T-helper 1 cell treated with Interleukin-12 subunit alpha and Interleukin-12 subunit beta and Interleukin-4 antibody, amounts not matched to agents 30 μg/mL and 1 μg/mL, for 36 hours (primary cell): ENCODE data around the gene CCDC3.

Experiments used
- H3K27ac Mint-ChIP-seq: one replicate; pipeline ENCODE4 v1.8.0; 2021; ENCODE audit warnings: mild to moderate bottlenecking, mixed read lengths
- H3K27me3 Mint-ChIP-seq: one replicate; pipeline ENCODE4 v1.8.0; 2021; ENCODE audit warnings: low read depth, mixed read lengths
- H3K36me3 Mint-ChIP-seq: one replicate; pipeline ENCODE4 v1.8.0; 2021; ENCODE audit warnings: low read depth, mixed read lengths
- H3K4me1 Mint-ChIP-seq: one replicate; pipeline ENCODE4 v1.8.0; 2021; ENCODE audit warnings: low read depth, mixed read lengths
- H3K4me3 Mint-ChIP-seq: one replicate; pipeline ENCODE4 v1.8.0; 2021; ENCODE audit warnings: mild to moderate bottlenecking, moderate library complexity, mixed read lengths
- H3K9me3 Mint-ChIP-seq: one replicate; pipeline ENCODE4 v1.8.0; 2021; ENCODE audit warnings: mixed read lengths

CCDC3 gene

DNA sequence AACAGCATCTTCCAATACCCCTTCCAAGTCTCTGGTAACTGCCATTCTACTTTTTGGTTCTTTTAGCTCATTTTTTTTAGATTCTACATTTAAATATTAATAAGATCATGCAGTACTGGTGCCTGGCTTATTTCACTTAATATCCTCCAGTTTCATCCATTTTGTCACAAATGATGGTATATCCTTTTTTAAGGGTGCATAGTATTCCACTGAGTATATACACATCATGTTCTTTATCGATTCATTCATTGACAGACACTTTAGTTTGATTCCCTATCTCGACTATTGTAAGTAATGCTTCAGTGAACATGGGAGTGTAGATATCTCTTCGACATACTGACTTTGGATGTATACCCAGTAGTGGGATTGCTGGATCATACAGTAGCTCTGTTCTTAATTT lies 89.7 kb downstream of the CCDC3 start:
- no peak overlapping the region for H3K27ac Mint-ChIP-seq

DNA sequence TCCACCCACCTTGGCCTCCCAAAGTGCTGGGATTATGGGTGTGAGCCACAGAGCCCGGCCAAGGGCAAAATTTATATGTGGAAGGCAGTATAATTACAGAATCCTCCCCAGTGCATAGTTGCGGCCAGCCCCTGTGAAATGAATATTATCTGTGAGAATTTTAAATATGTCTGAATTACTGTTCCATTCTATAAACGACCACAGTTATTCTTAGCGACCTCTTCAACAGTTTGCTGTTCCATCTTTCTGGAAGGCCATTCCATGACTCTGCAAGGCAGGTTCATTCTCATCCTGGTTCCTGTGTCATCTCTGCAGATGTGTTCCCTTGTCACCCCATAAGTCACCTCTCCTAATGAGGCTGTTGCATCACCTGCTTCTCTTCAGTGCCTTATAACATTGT lies 90.7 kb downstream of the CCDC3 start:
- Mint-ChIP-seq H3K4me1 (no peaks in the 10 kb centered on the region), H3K27me3 (peaks cover 15% of the 10 kb centered on the region), H3K4me3 (no peak overlapping the region), H3K9me3 (peaks cover 14% of the 10 kb centered on the region), H3K27ac (no peak overlapping the region), H3K36me3 (no peaks in the 10 kb centered on the region)

More for the DNA sequence above, 89.7 kb downstream of the CCDC3 start:
- Mint-ChIP-seq H3K36me3 (no peaks in the 10 kb centered on the region), H3K27me3 (peaks cover 14% of the 10 kb centered on the region), H3K4me3 (no peak overlapping the region), H3K9me3 (peaks cover 14% of the 10 kb centered on the region), H3K4me1 (no peaks in the 10 kb centered on the region)

GRCh38 chr10:12909836-12910185 lies 91.7 kb downstream of the CCDC3 start:
- H3K36me3 Mint-ChIP-seq = no peaks in the 10 kb centered on the region
- H3K4me1 Mint-ChIP-seq = no peaks in the 10 kb centered on the region
- H3K9me3 Mint-ChIP-seq = peaks cover 14% of the 10 kb centered on the region
- no peak overlapping the region for H3K27ac Mint-ChIP-seq
- no peak overlapping the region for H3K4me3 Mint-ChIP-seq
- H3K27me3 Mint-ChIP-seq = peaks cover 18% of the 10 kb centered on the region

- Mint-ChIP-seq H3K27ac (no peak overlapping the region), H3K4me3 (no peak overlapping the region), H3K9me3 (peaks cover 14% of the 10 kb centered on the region), H3K36me3 (no peaks in the 10 kb centered on the region), H3K27me3 (peaks cover 15% of the 10 kb centered on the region), H3K4me1 (no peaks in the 10 kb centered on the region)
Measured at GRCh38 chr10:12909182-12909835, 92.2 kb downstream of the CCDC3 start.

DNA sequence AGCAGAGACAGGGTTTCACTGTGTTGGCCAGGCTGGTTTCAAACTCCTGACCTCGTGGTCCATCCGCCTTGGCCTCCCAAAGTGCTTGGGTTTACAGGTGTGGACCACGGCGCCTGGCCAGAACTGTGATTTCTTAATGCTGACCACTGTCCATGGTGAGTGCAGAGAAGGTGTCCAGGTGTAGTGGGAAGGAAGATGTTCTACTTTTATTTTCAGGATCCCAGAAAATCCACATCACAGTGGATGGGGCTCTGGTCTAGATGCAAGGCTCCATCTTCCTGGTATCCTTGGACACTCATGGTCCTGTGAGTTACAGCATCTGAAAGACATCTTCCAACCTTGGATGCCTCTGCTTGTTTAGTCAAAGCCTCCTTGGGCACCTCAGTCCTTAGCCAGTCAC lies 92.7 kb downstream of the CCDC3 start:
- Mint-ChIP-seq H3K27ac (no peak overlapping the region), H3K9me3 (peaks cover 14% of the 10 kb centered on the region), H3K27me3 (peaks cover 10% of the 10 kb centered on the region), H3K4me3 (no peak overlapping the region), H3K4me1 (no peaks in the 10 kb centered on the region), H3K36me3 (no peaks in the 10 kb centered on the region)

GRCh38 chr10:12907656-12908055 lies 93.9 kb downstream of the CCDC3 start:
- H3K36me3 Mint-ChIP-seq = no peaks in the 10 kb centered on the region
- peaks cover 11% of the 10 kb centered on the region for H3K9me3 Mint-ChIP-seq
- peaks cover 5% of the 10 kb centered on the region for H3K27me3 Mint-ChIP-seq
- no peak overlapping the region for H3K4me3 Mint-ChIP-seq
- H3K27ac Mint-ChIP-seq = no peak overlapping the region
- H3K4me1 Mint-ChIP-seq = no peaks in the 10 kb centered on the region

GRCh38 chr10:12906051-12906541 lies 95.4 kb downstream of the CCDC3 start:
- H3K4me3 Mint-ChIP-seq = no peak overlapping the region

GRCh38 chr10:12905067-12905466 lies 96.4 kb downstream of the CCDC3 start:
- H3K4me3 Mint-ChIP-seq = no peak overlapping the region
- peaks cover 9% of the 10 kb centered on the region for H3K27me3 Mint-ChIP-seq
- no peaks in the 10 kb centered on the region for H3K4me1 Mint-ChIP-seq
- H3K36me3 Mint-ChIP-seq = no peaks in the 10 kb centered on the region
- no peaks in the 10 kb centered on the region for H3K9me3 Mint-ChIP-seq
- no peak overlapping the region for H3K27ac Mint-ChIP-seq

More at GRCh38 chr10:12906051-12906541, 95.4 kb downstream of the CCDC3 start:
- no peaks in the 10 kb centered on the region for H3K36me3 Mint-ChIP-seq
- no peak overlapping the region for H3K27ac Mint-ChIP-seq
- no peaks in the 10 kb centered on the region for H3K9me3 Mint-ChIP-seq
- H3K27me3 Mint-ChIP-seq = peaks cover 9% of the 10 kb centered on the region
- no peaks in the 10 kb centered on the region for H3K4me1 Mint-ChIP-seq

DNA sequence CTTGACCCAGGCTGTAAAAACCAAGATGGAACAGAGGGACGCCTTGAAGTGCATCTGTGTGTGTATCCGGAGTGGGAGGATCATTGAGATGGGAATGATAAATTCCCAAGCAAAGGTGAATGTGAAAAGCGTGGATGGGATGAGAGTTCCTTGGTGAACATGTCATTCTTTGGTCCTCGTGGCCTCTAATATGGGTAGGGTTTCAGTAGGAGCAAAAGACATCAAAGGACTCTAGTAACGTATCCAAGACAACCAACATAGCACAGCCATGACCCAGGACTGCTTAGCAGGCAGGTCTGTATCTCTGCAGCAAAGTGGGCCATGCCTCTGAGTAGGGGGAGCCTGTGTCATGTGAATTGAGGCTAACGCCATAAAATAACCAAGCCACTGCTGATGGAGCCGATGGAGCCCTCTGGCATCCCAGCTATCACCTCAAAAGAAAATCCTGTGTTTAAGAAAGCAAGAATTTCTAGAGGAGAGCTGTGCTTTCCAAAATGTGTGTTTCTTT lies 98.6 kb downstream of the CCDC3 start:
- H3K36me3 Mint-ChIP-seq = no peaks in the 10 kb centered on the region
- no peaks in the 10 kb centered on the region for H3K4me1 Mint-ChIP-seq

DNA sequence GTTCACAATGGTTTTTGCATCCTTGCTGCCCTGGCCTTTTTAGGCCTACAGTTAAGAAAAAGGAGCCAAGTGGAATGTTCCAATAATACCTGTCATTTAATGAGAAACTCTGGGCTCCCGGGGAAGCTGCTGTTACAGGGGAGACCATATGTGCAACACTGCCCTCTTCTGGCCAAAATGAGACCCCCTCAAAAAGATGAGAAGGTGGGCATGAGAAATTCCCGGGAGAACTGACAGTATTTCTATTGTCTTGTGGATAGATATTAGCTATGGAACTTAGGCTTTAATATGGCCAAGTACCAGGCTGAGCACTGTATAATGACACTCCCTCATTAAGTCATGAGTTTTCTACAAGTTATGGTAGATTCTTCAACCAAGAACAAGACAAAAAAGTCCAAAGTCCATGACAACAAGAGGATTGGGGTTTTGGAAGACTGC lies 99.4 kb downstream of the CCDC3 start:
- Mint-ChIP-seq H3K9me3 (no peaks in the 10 kb centered on the region), H3K27me3 (peaks cover 9% of the 10 kb centered on the region), H3K36me3 (no peaks in the 10 kb centered on the region), H3K4me3 (no peak overlapping the region), H3K27ac (no peak overlapping the region), H3K4me1 (no peaks in the 10 kb centered on the region)

More for the DNA sequence above, 98.6 kb downstream of the CCDC3 start:
- H3K4me3 Mint-ChIP-seq = no peak overlapping the region
- no peaks in the 10 kb centered on the region for H3K9me3 Mint-ChIP-seq
- no peak overlapping the region for H3K27ac Mint-ChIP-seq
- peaks cover 9% of the 10 kb centered on the region for H3K27me3 Mint-ChIP-seq

DNA sequence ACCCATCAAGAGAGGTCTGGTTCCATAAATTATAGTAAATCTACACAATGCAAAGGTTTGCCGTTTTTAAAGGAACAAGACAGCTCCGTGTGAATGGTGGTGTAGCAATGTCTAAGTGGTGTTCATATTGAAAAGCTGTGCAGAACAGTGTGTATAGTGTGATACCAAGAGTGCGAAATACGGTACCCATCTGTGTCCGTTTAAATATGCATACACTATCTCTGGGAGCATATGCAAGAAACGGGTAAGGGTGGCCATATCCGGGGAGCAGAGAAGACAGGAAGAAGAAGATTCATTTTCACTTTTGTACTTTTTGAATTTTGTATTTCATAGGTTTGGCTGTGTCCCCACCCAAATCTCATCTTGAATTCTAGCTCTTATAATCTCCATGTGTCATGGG lies 102.0 kb downstream of the CCDC3 start:
- Mint-ChIP-seq H3K27me3 (peaks cover 8% of the 10 kb centered on the region), H3K4me3 (no peak overlapping the region), H3K9me3 (no peaks in the 10 kb centered on the region), H3K4me1 (no peaks in the 10 kb centered on the region), H3K36me3 (no peaks in the 10 kb centered on the region), H3K27ac (no peak overlapping the region)

DNA sequence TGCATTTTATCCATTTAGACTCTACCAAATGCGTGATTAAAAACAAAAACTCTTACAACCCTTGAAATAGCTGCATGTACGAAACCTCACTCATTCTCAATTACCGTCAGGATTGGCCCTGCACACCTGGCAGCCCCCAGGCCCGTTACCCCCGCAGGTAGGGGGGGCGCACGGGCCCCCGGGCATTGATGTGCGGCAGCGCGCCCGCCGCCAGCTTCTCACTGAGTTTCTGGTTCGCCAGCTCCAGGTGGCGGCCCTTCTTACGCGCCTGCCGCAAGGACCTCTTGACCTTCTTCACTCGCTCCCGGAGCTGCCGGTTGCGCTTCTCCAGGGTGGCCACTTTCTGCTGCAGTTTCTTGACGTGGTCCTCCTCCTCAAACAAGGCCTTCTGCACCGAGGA lies 103.2 kb downstream of the CCDC3 start:
- Mint-ChIP-seq H3K4me3 (no peak overlapping the region), H3K27ac (no peak overlapping the region), H3K4me1 (no peaks in the 10 kb centered on the region), H3K27me3 (peaks cover 12% of the 10 kb centered on the region), H3K9me3 (peaks cover 4% of the 10 kb centered on the region), H3K36me3 (no peaks in the 10 kb centered on the region)

DNA sequence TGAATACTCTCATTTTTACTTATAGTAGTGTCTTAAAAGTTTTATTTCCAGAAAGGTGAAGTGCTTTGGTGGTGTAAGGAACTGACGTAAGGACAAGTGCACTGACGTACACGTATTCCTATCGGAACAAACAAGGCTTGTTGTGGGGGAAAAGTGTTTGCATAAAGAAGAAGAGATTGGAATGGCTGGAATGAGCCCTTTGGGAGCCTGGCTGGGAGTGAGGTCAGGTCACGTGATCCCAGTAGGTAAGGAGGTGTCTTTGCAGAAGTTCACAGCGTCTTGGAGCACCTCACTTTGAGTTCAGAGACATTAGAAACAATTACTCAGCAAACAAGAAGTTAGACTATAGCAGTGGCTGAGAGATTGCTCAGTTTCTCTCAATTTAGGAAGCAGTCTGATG lies 104.2 kb downstream of the CCDC3 start:
- Mint-ChIP-seq H3K36me3 (no peaks in the 10 kb centered on the region), H3K4me3 (no peak overlapping the region), H3K9me3 (peaks cover 9% of the 10 kb centered on the region), H3K27ac (no peak overlapping the region), H3K4me1 (no peaks in the 10 kb centered on the region), H3K27me3 (peaks cover 9% of the 10 kb centered on the region)

GRCh38 chr10:12896251-12896650 lies 105.3 kb downstream of the CCDC3 start:
- peaks cover 10% of the 10 kb centered on the region for H3K27me3 Mint-ChIP-seq
- no peak overlapping the region for H3K4me3 Mint-ChIP-seq

DNA sequence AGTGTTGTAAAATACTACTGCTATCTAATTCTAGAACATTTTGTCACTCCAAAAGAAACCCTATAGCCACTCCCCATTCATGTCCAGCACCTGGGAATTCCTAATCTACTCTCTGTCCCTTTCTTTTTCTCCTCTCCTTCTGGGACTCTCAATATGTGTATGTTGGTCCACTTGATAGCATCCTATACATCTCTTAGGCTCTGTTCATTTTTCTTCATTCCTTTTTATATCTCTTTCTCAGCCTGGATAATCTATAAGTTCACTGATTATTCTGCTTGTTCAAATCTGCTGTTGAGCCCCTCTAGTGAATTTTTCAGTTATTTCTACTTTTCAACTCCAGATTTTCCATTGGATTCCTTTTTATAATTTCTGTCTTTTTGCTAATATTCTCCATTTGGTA lies 108.6 kb downstream of the CCDC3 start:
- peaks cover 9% of the 10 kb centered on the region for H3K9me3 Mint-ChIP-seq
- H3K4me1 Mint-ChIP-seq = no peaks in the 10 kb centered on the region
- H3K36me3 Mint-ChIP-seq = no peaks in the 10 kb centered on the region
- no peak overlapping the region for H3K27ac Mint-ChIP-seq
- peaks cover 15% of the 10 kb centered on the region for H3K27me3 Mint-ChIP-seq
- no peak overlapping the region for H3K4me3 Mint-ChIP-seq

More at GRCh38 chr10:12896251-12896650, 105.3 kb downstream of the CCDC3 start:
- Mint-ChIP-seq H3K36me3 (no peaks in the 10 kb centered on the region), H3K27ac (no peak overlapping the region), H3K9me3 (peaks cover 9% of the 10 kb centered on the region), H3K4me1 (no peaks in the 10 kb centered on the region)
